HG02642 (cell line): ENCODE measurements around the gene TTC23.
"Not testable (repeated sequence)": the region's sequence is repeated elsewhere in the genome, so short reads cannot be mapped to it uniquely, and the experiment has no call there.

Source experiments
- ATAC-seq: cut with Tn5 transposase; IDR thresholded peaks from one replicate; pipeline ENCODE4 v1.9.1; 2021; ENCODE audit warnings: mild to moderate bottlenecking; ENCODE audit not compliant: unreplicated experiment, poor library complexity

Gene TTC23

DNA sequence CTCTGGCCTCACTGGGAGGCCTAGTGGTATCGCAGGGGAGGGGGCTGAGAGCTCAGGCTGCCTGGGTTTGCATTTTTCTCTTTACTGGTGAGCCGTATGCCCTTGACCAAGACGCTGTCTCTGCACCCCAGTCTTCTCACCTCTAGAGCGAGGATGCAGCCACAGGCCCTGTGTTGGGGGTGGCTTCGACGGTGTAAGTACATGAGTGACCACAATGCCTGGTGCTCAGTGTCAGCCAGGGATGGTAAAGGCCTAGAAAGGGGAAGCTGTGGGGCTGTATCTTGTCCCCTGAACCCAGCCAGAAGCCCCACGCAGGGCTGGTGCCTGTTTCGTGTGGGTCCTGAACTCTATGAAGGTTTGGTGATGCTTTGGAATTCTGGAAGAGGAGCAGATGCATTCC lies 124.7 kb downstream of the TTC23 start:
- ATAC-seq = no peak

DNA sequence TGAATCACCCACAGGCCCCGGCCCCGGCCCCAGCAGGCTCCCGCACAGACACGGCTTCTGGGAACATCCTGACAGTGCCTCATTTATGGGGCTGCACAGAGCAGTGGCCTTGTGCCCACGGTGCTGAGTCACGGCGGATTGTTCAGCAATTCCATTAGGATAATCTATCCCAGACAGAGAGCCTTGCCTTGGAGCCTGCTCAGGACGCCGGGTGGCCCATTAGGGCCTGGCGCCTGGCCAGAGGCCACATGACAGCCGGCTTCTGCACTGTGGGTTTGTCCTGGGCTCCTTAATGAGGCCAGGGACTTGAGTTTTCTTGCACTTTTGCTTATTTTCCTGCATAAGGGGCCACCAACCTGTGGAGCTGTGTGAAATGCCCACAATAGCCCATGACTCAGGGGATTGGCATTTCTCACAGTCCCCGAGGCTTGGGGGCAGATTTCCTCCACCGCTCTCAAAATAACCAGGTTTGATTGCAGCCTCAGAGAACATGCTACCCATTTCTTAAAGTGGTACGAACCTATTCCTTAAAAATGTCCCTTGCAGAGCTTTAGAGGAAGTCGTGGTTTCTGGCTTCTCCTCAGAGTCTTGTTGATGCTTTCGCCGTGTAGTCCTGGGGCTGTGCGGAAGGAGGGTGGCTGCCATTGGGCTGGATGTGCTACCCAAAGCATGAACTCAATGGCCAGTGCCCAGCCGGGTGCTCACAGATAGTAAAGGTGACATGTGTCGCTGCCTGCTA lies 125.5 kb downstream of the TTC23 start:
- ATAC-seq = no peak

DNA sequence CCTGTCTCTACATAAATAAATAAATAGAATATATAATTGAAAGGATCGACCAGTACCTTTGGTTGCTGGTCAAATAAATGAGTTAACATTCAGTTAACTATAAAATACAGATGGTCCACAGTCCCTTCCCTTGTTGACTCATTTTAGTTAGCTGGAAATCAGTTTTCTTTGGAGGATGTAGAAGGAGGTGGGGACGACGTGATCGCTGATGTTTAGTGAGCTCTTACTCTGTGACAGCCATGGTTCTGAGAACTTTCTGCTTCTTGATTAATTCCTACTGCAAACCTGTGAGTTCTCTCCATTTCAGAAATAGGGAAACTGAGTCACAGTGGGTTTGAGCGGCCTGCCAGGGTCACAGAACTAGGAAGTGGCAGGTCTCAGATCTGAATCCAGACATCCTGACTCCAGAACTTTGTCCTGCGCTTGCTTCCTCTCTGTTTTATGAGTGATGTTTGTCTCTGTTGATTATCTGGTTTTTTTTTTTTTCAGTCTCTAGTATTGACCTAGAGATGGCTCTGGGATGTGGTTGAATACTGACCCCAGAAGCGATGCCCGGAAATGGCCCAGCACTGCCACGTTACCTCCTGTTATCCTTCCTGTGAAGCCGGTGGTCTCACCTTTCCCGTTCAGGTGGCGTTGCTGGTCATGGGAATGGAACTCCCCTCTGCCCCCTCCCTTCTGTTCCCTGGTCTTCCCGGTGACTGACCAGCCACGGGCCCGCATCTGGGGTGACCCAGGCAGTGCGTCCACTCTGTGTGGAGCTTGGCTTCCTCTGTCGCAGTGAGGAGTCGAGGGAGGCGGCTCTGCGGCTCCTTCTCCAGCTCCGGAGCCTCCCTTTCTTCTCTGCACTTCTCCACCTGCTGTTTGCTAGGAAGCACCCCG lies 126.3 kb downstream of the TTC23 start:
- no peak for ATAC-seq

DNA sequence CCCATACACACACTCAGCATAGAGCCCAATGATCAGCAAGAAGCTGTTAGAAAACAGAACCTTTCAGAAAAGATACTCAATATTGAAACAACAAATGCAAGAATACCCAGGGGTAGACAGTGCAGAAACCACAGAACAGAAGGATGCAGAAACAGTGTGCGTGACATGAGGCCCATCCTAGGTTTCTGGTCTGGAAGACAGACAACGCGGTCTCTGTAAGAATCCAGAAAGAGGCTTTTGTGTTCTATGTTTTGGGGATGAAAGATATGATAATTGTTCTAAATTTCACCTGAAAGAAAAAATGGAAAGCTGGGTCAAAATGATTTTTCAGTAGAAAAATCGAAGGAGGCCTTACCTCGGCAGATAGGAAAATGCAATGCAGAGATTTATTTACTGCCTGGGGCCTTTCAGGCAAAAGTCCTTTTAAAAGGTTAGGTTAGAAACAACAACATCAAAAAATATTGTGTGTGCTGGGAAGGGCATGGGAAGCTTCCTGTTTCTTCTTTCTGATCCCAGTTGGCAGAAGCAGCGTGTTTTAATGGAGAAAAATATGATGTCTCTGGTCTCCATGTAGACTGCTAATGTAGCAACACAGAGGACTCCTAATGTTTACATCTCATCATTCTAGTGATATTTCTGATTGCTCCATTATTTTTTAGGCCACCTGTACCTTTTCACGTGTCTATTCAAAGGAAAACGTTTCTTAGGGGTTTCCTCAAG lies 127.5 kb downstream of the TTC23 start:
- ATAC-seq = no peak

DNA sequence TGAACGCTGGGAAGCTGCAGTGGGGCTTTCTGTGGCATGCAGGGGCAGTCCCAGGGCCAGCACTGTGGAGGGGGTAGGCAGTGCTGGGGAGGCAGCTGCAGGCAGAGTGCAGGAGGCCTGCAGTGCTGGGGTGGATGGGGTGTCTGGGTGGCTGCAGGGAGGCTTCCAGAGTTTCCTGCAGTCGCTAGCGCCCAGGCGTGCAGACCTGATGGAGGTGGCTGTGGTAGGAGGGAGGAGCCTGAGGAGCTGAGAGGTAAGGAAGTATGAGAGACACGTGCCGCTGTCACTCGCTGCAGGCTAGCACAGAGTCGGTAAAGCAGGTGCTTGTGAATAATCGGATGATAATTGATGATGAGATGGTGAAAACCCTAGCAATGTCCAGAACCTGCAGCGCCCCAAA lies 128.2 kb downstream of the TTC23 start:
- ATAC-seq = no peak

DNA sequence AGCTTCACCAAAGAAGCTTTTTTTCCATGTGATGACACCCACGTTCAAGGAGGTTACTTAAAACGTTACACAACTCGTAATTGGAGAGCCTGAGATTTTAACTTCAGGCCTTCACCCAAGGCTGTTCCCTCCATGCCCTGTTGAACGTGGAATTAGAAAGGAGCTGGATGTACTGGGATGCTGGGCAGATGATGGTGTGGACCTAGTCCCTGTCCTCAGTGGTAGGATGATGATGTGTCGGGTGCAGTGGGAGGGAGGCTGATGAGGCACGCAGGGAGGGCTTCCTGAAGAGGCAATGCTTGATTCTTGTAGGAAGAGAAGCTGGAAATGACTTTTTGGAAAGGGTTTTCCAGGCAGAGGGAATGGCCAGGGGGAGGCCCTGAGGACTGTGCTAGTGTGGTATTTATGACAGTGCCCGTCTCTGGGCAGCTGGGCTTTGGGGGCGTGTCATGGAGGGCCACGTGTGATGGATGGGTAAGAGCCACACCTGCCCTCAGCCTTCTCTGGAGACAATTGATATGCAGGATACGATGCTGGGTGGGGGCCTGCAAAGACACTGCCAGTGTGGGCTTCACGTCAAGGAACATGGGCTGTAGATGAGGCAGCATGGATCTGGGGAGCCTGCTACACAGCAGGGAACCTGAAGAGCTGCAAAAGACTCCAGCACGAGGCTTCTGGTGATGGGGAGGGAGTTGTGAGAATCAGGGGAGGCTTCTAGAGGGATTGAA lies 129.2 kb downstream of the TTC23 start:
- ATAC-seq = no peak

DNA sequence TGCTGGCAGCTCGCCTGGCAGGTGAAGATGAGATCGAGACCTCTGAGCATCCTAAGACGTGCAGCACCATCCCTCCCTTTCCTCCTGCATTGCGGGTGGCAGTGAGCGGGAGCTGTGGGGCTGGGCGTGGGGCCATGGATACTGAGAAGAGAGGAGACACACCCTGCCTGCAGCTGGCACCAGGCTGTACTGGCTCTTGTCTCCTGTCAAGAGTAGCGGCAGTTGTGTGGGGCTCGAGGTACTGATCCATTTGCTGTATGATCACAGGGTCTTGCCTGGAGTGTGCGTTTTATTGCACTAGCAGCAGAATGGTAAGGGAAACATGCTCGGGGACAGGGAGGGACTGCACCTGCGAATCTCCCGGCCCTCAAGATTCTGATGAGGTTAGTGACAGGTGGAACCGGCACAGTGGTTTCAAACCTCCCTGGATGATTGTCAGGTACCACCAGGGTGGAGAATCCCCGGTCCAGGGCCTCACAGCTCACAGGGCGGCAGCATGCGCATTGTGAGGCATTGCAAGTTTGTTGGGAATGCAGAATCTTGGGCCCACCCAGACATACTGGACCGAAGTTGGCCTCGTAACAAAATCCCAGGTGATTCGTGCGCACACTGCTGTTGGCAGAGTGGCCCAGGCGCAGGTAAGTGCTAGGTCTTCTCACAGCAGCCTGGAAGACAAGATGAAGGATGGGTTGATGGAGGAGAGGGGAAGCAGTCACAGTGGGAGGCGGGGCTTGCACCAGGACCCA lies 130.4 kb downstream of the TTC23 start:
- no peak for ATAC-seq

DNA sequence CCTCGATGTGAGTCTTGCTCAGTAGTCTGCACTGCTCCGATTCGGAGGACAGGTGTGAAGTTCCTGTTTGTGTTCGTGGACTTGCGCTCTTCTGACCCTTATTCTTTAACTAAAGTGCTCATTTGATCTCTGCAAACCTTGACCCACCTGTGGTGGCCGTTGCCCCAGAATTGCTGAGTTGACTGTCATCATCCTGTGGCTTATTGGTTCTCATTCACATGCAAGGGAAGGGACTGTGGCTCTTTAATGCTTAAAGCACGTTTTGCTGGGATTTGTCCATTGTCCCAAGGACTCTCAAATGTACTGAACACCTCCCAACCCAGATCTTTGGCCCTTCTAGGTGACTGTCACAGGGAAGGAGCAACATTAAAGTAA lies 131.1 kb downstream of the TTC23 start:
- no peak for ATAC-seq

DNA sequence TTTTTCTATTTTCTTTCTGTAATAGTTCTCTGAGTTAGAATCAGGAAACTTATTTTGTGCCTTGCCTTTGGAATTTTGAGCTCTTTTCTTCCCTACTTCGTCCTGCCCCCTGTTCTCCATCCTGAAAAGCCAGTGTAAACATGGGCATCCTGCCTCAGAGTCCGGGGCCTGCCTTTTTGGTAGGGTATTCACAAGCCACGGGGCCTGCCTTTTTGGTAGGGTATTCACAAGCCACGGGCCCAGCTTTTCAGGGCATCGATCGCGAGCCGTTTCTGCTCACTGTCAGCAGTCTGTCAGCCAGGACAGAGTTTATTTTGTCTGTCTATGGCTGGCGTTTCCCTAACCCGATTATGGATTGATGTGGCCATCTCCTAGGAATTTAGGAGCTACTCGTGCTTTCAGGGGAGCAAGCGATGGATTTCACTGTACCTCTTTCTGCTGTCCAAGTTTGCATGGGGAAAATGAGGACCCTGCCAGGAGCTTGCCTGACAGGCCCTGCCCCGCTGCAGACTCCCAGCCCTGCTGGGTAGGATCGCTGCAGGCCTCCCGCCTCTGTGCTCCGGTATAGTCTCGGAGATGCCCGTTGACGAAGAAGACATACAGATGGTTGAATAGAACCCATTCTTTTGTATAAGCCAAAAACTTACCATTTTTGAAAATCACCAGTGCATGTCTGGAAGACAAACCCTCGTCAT lies 131.7 kb downstream of the TTC23 start:
- ATAC-seq = no peak

DNA sequence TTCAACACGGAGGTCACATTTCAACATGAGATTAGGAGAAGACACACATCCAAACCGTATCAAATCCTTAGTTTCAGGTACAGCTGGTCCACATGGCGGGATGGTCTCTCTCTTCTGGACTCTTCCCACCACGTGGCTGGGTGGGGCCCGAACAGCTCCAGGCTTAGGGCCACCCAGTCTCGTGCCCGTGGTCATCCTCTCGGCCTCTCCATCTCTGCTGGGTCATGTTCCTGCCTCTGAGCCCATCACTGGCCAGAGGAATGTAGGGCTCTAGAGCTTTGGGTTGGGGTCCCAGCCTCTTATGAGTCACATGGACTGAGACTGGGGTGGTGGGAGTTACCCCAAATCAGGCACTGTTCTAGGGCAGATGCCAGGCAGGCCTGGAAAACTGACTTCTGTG lies 132.3 kb downstream of the TTC23 start:
- ATAC-seq = no peak

DNA sequence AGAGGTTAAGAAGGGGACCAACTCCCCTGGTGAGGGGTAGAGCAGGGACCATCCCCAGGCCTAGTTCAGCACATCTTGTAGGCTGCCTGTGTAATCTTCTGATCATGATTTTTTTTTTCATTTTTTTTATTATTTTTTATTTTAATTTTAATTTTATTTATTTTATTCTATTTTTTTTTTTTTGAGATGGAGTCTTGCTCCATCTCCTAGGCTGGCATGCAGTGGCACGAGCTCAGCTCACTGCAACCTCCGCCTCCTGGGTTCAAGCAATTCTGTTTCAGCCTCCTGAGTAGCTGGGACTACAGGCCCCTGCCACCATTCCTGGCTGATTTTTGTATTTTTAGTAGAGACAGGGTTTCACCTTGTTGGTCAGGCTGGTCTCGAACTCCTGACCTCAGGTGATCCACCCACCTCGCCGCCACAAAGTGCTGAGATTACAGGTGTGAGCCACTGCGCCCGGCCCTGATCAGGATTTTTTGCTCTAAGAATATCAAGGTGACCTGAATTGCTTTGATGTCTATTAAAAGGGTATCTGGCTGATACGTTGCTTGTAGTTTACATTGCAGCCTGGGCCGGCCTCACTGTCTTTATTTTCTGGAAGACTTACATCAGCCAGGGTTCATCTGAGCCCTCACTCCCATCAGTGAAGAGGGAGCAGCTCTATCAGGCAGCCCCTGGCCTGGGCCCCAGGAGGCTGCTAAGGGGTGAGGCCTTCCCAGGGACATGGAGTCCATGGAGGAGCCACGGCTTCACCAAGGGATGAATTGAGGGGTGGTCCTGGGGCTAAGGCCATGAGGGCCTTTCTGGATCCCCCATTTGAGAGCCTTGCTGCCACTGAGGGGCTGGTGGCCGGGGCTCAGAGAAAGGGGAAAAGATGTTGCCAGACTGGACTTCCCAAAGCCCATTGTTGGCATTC lies 133.8 kb downstream of the TTC23 start:
- no peak for ATAC-seq

DNA sequence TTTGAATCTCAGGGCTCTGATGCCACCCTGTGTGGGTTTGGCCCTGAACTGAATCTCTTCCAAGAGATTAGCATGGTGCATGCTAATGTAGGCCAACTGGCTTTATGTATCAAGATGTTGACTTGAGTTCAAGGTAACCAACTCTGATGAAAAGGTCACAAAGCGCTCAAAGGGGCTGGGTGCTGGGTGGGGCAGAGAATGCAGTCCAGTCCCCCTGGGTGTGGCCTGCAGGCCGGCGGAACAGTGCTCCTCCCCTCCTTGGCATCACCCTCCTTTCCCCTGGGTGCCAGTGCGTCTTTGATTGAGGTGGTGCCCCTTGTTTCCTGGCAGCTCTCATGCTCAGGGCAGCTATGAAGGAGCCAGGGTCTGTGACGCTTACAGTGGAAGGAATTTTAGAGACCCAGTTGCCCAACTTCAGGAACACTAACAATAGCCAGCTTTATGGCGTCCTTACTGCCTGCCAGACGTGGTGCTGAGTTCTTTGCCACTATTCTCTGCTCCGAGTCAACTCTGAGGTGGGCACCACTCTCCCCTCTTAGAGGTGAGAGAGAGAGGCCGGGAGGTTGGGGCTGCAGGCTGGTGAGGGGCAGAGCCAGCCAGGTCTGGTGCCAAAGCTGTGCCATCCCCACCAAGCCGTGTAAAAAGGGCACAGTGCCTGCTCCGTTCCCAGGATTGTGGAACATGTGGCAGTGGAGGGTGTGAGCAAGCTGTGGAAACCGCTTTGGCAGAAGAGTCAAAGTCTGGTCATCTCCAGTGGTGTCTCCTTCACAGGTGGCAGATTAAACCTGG lies 134.7 kb downstream of the TTC23 start:
- ATAC-seq = no peak

DNA sequence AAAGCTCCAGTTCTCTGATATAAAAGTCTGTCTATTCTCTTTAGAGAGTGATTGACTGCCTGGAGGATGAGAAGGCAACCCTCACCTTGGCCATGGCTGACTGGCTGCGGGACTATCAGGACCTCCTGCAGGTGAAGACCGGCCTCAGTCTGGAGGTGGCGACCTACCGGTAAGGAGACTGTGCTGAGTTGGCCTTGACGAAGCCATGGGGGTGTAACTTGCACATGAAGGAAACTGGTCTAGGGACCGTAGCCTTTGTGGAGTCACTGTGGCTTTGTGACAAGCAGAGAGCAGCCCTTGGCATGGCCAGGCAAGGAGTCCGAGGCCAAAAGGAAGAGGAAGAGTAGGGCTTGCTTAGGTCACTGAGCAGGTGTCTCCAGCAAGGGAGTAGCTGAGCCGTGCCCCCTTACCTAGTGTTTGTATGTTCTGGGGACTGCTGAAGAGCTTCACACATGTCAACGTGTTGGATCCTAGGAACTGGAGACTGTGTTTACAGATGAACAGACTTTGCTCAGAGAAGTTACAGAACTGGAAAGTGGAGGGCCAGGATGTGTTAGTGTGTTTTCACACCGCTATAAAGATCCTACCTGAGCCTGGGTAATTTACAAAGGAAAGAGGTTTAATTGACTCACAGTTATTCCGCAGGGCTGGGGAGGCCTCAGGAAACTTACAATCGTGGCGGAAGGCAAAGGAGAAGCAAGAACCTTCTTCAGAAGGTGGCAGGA lies 135.7 kb downstream of the TTC23 start:
- no peak for ATAC-seq

DNA sequence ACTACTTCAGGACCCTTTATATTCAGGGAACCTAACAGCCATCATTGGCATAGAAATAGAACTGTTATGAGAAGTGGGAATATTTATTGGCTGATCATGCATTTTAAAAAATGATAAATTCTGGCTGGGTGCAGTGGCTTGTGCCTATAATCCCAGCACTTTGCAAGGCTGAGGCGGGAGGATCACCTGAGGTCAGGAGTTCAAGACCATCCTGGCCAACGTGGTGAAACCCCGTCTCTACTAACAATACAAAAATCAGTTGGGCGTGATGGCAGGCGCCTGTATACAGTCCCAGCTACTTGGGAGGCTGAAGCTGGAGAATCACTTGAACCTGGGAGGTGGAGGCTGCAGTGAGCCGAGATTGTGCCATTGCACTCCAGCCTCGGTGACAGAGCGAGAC lies 137.7 kb downstream of the TTC23 start:
- not testable (repeated sequence) for ATAC-seq

DNA sequence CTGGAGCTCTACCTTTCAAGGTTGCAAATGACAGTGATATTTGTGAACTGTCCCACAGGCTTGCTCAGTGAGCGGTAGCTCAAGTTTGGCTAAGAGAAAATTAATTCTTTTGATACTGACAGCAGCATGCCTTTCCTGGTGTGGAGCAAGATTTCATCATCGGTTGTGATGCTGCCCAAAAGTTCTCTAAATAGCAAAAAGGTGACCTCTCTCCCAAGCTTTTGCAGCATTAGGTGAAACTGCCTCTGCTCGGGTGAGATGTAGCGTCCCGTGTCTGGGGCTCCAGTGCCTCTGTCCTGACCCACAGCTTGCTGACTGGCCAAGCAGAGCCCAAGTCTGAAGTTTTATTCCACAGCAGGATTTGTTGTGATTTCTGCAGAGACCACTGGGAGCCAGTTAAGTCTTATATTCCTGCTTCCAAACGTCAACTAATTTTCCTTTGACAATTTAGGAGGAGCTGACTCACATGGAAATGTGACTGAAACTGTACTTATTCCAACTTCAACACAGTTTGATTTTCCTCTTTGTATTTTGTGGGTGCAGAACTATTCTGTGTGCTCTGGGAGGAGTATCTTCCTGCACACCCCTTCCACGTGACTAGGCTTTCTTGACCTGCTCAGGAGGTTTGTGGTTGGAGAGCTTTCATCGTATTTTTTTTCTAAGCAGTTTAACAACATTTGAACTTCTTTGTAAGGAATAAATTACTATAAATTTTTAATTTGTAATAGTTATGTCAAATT lies 138.6 kb downstream of the TTC23 start:
- no peak for ATAC-seq

DNA sequence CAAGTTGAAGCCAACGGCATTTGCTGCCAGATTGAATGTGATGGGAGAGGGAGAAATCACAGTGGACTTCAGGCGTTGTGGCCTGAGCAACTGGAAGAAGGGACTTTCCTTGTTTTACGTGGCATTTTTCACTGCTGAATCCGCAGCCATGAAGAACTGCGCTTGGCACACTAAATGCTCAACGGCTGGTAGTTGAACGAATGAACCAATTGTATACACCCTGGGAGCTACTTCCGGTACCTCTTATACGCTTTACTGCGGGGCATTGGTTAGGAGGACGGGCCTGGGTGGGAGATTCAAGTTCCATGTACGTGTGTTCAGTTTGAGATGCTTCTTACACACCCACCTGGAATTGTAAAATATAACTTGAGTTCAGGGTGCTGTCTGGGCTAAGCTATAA lies 139.3 kb downstream of the TTC23 start:
- no peak for ATAC-seq
